A673 (cell line): ENCODE results near the gene HPN.

Experiments used
- EZH2 ChIP-seq: fragments of 200-600 bp; sonication (generic); IDR thresholded peaks from 2 replicates; pipeline ENCODE4 v1.6.1; 2017; ENCODE audit warnings: borderline replicate concordance, low read depth, mild to moderate bottlenecking, mixed read lengths, antibody characterized with exemption, low read length; ENCODE audit not compliant: poor library complexity, severe bottlenecking
- TF ChIP-seq, protein P1 (sequence below): fragments of 300-800, 200-600 bp; sonication (generic); conservative IDR thresholded peaks from 2 replicates; pipeline ENCODE4 v1.5.1; 2017; ENCODE audit warnings: low read depth, mild to moderate bottlenecking, antibody characterized with exemption, low read length, moderate library complexity, mixed read lengths

GRCh38 chr19:35080613-35081170 is 39.2 kb downstream of the HPN start:
- TF ChIP-seq, protein P1, sequence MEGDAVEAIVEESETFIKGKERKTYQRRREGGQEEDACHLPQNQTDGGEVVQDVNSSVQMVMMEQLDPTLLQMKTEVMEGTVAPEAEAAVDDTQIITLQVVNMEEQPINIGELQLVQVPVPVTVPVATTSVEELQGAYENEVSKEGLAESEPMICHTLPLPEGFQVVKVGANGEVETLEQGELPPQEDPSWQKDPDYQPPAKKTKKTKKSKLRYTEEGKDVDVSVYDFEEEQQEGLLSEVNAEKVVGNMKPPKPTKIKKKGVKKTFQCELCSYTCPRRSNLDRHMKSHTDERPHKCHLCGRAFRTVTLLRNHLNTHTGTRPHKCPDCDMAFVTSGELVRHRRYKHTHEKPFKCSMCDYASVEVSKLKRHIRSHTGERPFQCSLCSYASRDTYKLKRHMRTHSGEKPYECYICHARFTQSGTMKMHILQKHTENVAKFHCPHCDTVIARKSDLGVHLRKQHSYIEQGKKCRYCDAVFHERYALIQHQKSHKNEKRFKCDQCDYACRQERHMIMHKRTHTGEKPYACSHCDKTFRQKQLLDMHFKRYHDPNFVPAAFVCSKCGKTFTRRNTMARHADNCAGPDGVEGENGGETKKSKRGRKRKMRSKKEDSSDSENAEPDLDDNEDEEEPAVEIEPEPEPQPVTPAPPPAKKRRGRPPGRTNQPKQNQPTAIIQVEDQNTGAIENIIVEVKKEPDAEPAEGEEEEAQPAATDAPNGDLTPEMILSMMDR, result no peak
- no peak for TF ChIP-seq EZH2
